ENCODE results near the gene HYAL2. TPM values are rescaled to one million over a fixed set of nuclear protein-coding genes. Genes with fewer than 3 reads are reported as not detected.

Gene HYAL2
- total RNA-seq, 1 donor from 2014 or later, result 48.4 TPM

DNA sequence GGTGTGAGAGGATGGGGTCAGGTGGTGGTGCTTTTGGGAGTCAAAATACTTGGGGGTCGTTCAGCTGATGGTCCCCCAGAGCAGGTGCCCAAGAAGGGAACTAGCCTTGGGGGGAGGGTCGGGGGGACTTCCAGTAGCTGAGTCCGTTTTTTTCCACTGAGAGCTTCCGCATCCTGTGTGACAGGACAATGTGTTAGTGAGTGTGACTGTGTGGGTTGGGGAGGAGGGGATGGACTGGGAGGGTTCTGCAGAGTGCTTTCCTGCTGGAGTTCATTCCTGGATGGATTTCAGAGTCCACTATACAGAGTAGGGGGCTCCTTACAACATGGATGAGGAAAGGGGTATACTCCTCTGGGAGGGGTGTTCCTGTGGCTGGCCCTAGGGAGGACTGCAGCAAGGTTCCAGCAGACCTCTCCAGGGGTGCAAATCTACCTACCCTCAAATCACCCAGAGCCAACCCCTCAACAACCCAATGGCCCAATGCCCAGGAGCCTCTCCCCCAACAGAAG, 601 bp upstream of the HYAL2 start:
- no peak for TF ChIP-seq CTCF (IDR thresholded peaks at IDR 0.05; ENCODE audit: partially characterized antibody, unreplicated experiment)
- no peak overlapping the region for H3K27ac Mint-ChIP-seq (ENCODE audit: unreplicated experiment)
- no peaks in the 10 kb centered on the region for H3K36me3 Mint-ChIP-seq (ENCODE audit: unreplicated experiment)

GRCh38 chr3:50322115-50322385, 495 bp downstream of the HYAL2 start:
- H3K36me3 Mint-ChIP-seq (ENCODE audit: unreplicated experiment), result no peaks in the 10 kb centered on the region
- H3K4me1 Mint-ChIP-seq (ENCODE audit: low read depth, unreplicated experiment), result peaks cover 16% of the 10 kb centered on the region
- peaks cover 8% of the 10 kb centered on the region for H3K27me3 Mint-ChIP-seq (ENCODE audit: unreplicated experiment)
- TF ChIP-seq CTCF (IDR thresholded peaks at IDR 0.05; ENCODE audit: partially characterized antibody, unreplicated experiment), result no peak
- H3K27ac Mint-ChIP-seq (ENCODE audit: unreplicated experiment), result peak overlapping the region; percentile 95
- peaks cover 6% of the 10 kb centered on the region for H3K9me3 Mint-ChIP-seq (ENCODE audit: unreplicated experiment)
- H3K4me3 Mint-ChIP-seq (ENCODE audit: unreplicated experiment), result peak overlapping the region; percentile 34
- no peak for DNase-seq

More for the DNA sequence above, 601 bp upstream of the HYAL2 start:
- H3K4me1 Mint-ChIP-seq (ENCODE audit: low read depth, unreplicated experiment), result peaks cover 18% of the 10 kb centered on the region
- H3K9me3 Mint-ChIP-seq (ENCODE audit: unreplicated experiment), result peaks cover 6% of the 10 kb centered on the region
- peaks cover 8% of the 10 kb centered on the region for H3K27me3 Mint-ChIP-seq (ENCODE audit: unreplicated experiment)
- DNase-seq, result no peak
- H3K4me3 Mint-ChIP-seq (ENCODE audit: unreplicated experiment), result peak overlapping the region; percentile 38

GRCh38 chr3:50321336-50322114, 1.0 kb downstream of the HYAL2 start:
- DNase-seq, result peak; percentile 89
- Mint-ChIP-seq H3K4me1 (ENCODE audit: low read depth, unreplicated experiment) (peaks cover 16% of the 10 kb centered on the region), H3K27me3 (ENCODE audit: unreplicated experiment) (peaks cover 8% of the 10 kb centered on the region), H3K9me3 (ENCODE audit: unreplicated experiment) (peaks cover 6% of the 10 kb centered on the region), H3K36me3 (ENCODE audit: unreplicated experiment) (no peaks in the 10 kb centered on the region), H3K27ac (ENCODE audit: unreplicated experiment) (peak overlapping the region; percentile 95), H3K4me3 (ENCODE audit: unreplicated experiment) (peak overlapping the region; percentile 82)
- TF ChIP-seq CTCF (IDR thresholded peaks at IDR 0.05; ENCODE audit: partially characterized antibody, unreplicated experiment), result peak; percentile 70

- peak; percentile 88 for DNase-seq
- H3K4me1 Mint-ChIP-seq (ENCODE audit: low read depth, unreplicated experiment), result peaks cover 16% of the 10 kb centered on the region
- no peak for TF ChIP-seq CTCF (IDR thresholded peaks at IDR 0.05; ENCODE audit: partially characterized antibody, unreplicated experiment)
Measured at GRCh38 chr3:50320853-50321335, 1.7 kb downstream of the HYAL2 start.

More at GRCh38 chr3:50320853-50321335, 1.7 kb downstream of the HYAL2 start:
- peak overlapping the region; percentile 96 for H3K27ac Mint-ChIP-seq (ENCODE audit: unreplicated experiment)
- H3K36me3 Mint-ChIP-seq (ENCODE audit: unreplicated experiment), result no peaks in the 10 kb centered on the region
- H3K27me3 Mint-ChIP-seq (ENCODE audit: unreplicated experiment), result peaks cover 10% of the 10 kb centered on the region
- peaks cover 6% of the 10 kb centered on the region for H3K9me3 Mint-ChIP-seq (ENCODE audit: unreplicated experiment)
- peak overlapping the region; percentile 94 for H3K4me3 Mint-ChIP-seq (ENCODE audit: unreplicated experiment)

Measured in glutamatergic neuron (in vitro differentiated cells).